HG03108 (cell line): ENCODE data around the gene CAPN12.
"Not testable (repeated sequence)": the region's sequence is repeated elsewhere in the genome, so short reads cannot be mapped to it uniquely, and the experiment has no call there.

ENCODE experiments used
- ATAC-seq: cut with Tn5 transposase; IDR thresholded peaks from one replicate; pipeline ENCODE4 v1.9.1; 2021; ENCODE audit warnings: moderate library complexity; ENCODE audit not compliant: unreplicated experiment

The CAPN12 gene

DNA sequence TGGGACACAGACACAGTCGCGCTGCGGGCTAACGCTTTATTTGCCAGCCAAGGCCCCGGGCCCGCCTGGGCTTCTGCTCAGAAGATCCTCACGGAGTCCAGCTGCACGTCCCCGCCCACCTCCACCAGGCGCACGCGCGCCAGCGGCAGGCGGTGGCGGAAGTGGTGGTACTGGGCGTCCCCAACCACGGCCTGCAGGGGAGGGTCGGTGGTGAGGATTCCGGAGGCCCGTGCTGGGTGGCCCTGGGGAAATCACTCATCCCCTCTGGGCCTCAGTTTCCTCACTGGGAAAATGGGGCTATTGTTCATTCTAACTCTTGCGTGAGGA, 26.6 kb upstream of the CAPN12 start:
- peak; percentile 61 for ATAC-seq

- ATAC-seq: not testable (repeated sequence)
These were observed 26.1 kb upstream of the CAPN12 start for GRCh38 chr19:38770228-38770948.

DNA sequence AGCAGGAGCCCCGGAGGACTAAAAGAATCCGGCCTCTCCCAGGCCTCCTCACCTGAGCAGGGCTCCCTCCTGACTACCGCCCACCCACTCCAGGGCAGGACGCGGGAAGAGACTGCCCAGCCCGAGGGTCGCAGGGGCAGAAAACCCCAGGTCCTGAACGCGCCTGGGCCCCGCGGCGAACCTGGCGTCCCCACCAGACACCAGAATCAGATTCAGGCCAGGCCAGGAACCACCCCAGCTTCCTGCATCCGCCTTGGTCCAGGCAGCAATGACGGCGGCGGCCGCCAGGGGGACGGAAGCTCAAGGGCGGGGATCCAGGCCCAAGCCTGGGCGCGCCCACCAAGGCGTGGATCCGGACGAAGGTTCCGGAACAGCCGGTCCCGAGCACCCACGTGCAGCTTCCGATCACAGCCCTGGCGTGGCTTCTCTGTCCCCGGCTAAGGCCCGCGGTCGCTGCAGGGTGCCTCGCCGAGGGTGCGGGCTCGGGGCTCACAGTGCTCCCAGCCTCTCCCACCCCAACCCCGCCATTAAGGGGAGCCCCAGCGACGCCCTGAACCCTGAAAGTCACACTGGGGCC, 25.4 kb upstream of the CAPN12 start:
- peak; percentile 69 for ATAC-seq

- ATAC-seq: no peak
These were observed 22.2 kb upstream of the CAPN12 start for GRCh38 chr19:38766276-38767047.

- ATAC-seq: no peak
These were observed 20.9 kb upstream of the CAPN12 start for GRCh38 chr19:38765214-38765613.

DNA sequence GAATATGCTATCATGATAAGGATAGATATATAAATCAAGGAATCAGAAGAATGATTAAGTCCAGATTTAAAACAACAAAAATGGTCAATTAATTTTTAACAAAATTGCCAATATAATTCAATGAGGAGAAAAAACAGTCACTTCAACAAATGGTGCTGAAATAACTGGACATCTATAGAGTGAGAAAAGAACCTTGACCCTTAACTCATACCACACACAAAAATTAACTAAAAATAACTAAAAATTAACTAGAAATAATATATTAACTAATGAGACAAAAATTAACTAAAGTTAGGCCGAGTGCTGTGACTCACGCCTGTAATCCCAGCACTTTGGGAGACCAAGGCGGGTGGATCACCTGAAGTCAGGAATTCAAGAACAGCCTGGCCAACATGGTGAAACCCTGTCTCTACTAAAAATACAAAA, 19.5 kb upstream of the CAPN12 start:
- ATAC-seq: no peak

DNA sequence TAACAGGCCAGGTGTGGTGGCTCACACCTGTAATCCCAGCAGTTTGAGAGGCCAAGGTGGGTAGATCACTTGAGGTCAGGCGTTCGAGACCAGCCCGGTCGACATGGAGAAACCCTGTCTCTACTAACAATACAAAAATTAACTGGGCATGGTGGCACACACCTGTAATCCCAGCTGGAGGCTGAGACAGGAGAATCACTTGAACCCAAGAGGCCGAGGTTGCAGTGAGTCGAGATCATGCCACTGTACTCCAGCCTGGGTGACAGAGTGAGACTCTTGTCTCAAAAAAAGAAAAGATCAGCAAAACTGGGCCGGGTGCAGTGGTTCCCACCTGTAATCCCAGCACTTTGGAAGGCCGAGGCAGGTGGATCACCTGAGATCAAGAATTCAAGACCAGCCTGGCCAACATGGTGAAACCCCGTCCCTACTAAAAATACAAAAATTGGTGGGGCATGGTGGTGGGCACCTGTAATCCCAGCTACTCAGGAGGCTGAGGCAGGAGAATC, 17.7 kb upstream of the CAPN12 start:
- ATAC-seq: not testable (repeated sequence)

DNA sequence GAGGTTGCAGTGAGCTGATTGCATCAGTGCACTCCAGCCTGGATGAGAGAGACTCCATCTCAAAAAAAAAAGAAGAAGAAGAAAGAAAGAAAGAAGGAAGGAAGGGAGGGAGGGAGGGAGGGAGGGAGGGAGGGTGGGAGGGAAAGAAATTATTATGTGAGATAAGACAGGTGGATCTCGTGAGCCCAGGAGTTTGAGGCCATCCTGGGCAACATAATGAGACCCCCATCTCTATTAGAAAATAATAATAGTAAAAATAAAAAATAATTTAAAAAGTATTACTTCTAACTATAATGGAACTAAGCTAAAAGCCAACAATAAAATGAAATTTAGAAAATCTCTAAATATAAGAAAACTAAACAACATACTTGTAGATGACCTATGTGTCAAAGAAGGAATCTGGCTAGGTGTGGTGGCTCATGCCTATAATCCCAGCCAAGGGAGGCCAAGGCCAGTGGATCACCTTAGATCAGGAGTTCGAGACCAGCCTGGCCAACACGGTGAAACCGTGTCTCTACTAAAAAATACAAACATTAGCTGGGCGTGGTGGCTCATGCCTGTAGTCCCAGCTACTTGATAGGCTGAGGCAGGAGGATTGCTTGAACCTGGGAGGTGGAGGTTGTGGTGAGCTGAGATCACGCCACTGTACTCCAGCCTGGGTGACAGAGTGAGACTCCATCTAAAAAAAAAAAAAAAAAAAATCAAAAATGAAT, 16.7 kb upstream of the CAPN12 start:
- ATAC-seq: not testable (repeated sequence)

GRCh38 chr19:38759590-38760003, 15.3 kb upstream of the CAPN12 start:
- no peak for ATAC-seq

DNA sequence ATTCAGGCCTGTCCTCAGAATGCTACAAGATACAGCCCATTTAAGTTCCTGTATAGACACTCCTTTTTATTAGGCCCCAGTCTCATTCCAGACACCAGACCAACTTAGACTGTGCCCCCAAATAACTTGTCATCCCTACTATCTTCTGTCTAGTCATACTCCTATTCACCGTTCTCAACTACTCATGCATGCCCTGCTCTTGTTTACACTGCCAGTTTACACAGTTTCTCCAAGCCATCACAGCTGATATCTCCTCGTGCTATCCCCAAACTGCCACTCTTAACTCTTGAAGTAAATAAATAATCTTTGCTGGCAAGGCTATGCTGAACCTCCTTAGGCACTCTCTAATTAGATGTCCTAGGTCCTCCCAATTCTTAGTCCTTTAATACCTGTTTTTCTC, 9.9 kb upstream of the CAPN12 start:
- ATAC-seq: not testable (repeated sequence)

DNA sequence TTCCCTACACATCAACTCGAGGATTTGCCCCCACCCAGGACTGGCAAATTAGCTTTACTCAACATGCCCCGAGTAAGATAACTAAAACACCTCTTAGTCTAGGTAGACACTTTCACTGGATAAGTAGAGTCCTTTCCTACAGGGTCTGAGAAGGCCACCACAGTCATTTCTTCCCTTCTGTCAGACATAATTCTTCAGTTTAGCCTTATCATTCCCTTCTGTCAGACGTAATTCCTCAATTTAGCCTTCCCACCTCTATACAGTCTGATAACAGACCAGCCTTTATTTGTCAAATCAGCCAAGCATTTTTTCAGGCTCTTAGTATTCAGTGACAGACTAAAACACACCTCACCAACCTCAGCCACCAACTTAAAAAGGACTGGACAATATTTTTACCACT, 9.5 kb upstream of the CAPN12 start:
- not testable (repeated sequence) for ATAC-seq

DNA sequence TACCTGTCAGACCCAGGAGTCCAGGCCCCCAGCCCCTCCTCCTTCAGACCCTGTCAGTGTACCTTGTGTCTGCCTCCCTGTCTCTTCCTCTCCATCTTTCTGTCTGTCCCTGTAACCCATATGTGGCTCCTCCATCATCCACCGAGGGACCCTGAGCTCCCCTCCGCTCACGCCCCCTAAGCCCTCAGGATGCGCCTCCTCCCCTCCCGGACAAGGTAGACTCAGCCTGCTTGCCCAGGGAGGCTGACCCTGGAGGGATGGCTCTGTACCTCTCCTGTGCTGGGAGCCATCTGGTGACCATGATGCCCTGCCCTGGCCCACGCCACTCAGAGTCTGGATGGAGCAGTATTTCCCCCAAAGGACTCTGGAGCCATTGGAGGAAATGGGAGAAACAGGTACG, 1.0 kb upstream of the CAPN12 start:
- ATAC-seq: no peak

- ATAC-seq: no peak
These were observed 600 bp upstream of the CAPN12 start for GRCh38 chr19:38744874-38745273.

DNA sequence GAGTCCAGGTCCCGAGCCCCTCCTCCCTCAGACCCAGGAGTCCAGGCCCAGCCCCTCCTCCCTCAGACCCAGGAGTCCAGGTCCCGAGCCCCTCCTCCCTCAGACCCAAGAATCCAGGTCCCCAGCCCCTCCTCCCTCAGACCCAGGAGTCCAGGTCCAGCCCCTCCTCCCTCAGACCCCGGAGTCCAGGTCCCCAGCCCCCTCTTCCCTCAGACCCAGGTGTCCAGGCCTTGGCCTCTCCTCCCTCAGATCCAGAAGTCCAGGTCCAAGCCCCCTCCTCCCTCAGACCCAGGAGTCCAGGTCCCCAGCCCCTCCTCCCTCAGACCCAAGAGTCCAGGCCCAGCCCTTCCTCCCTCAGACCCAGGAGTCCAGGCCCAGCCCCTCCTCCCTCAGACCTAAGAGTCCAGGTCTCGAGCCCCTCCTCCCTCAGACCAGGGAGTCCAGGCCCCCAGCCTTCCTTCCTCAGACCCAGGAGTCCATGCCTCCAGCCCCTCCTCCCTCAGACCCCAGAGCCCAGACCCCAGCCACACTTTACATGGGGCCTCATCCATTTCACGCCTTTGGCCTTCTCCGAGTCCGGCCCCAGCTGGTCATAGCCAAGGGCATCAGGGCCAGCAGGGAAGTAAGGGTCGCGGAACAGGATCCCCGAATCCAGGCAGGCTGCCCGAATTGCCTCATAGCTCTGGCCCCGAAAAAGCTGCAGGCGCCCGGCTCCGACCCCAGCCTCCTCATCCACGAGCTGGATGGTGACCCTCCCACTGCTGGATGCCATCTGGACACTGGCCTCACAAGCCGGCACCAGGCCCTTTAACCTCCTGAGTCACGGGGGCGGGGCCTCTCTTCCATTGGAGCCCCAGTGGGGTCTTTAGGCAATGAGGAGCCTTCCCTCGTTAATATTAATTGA, 628 bp downstream of the CAPN12 start:
- no peak for ATAC-seq

DNA sequence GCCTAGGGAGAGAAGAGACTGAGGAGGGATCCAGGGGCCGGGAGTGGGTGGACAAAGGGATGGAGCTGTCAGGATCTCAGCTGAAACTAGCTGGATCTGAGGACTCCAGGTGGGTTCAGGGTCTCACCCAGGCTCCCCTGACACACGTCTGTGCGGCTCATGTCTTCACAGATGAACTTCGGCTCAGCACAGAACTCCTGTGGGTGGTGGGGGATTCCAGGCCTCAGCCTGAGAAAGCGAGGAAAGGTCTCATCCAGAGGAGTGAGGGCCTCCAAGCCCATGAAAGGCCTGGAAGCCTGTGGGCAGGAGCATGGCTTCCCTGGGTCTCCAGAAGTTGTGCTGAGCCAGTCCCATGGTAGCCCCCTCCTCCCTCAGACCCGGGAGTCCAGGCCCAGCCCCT, 1.4 kb downstream of the CAPN12 start:
- ATAC-seq: no peak

DNA sequence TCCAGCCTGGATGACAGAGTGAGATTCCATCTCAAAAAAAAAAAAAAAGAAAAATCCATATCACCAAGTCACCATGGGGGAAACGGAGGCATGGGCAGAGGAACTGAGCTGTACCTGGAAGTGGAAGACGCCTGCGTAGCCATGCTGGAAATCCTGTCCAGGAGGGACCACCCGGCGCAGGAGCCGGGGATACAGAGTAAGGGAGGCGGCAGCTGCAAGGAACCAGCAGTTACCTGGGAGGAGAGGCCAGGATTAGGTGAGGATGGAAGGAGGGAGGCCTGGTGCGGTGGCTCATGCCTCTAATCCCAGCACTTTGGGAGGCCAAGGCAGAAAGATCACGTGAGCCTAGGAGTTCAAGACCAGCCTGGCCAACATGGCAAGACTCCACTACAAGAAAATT, 2.0 kb downstream of the CAPN12 start:
- no peak for ATAC-seq

GRCh38 chr19:38741670-38742069, 2.6 kb downstream of the CAPN12 start:
- no peak for ATAC-seq

DNA sequence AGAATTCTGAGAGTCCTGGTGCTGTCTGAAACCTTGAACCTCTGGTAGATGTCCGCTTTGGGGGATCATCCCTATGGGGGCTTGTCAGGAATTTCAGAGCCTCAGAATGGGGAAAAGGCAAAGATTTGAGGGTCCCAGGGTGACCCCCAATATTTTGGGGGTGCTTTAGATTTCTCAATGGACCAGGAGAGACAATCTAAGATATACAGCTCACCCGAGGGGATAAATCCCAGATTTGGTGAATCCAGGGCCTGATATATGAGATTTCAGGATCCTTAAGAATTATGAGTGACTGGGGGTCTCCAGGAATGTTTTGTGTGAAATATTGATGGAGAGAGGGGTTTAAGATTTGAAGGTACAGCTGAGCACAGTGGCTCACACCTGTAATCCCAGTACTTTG, 3.3 kb downstream of the CAPN12 start:
- ATAC-seq: no peak

- ATAC-seq: no peak
These were observed 4.0 kb downstream of the CAPN12 start for GRCh38 chr19:38740257-38740592.

GRCh38 chr19:38739440-38740256, 4.6 kb downstream of the CAPN12 start:
- ATAC-seq: no peak
